Measurements from ENCODE around the gene KDM4B.
"Not testable (repeated sequence)": the region's sequence is repeated elsewhere in the genome, so short reads cannot be mapped to it uniquely, and the experiment has no call there.

KDM4B gene

DNA sequence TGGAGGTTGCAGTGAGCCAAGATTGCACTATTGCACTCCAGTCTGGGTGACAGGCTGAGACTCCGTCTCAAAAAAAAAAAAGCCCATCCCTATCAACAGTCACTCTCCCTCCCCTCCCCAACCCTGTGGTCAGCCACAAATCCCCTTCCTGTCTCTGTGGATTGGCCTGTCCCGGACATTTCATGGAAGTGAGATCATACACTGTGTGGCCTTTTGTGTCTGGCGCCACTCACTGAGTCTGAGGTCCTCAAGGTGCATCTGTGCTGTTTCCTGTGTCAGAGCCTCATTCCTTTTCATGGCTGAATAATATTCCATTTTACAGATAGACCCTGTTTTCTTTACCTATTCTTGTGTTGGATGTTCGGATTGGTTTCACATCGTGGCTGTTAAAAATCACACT lies 222.2 kb downstream of the KDM4B start:
- Histone ChIP-seq H3K4me1 (ENCODE audit: insufficient read depth, low read length) (no peaks in the 10 kb centered on the region), H3K9me3 (ENCODE audit: insufficient read depth, low read length, severe bottlenecking) (no peaks in the 10 kb centered on the region), H3K4me2 (ENCODE audit: insufficient read depth, low read length) (no peak overlapping the region), H4K20me1 (ENCODE audit: insufficient read depth, low read length) (no peaks in the 10 kb centered on the region), H3K27me3 (ENCODE audit: insufficient read depth, low read length, poor library complexity) (no peaks in the 10 kb centered on the region), H3K27ac (ENCODE audit: low read length) (no peak overlapping the region), H2AFZ (ENCODE audit: low read depth, low read length) (no peak overlapping the region), H3K36me3 (ENCODE audit: insufficient read depth, low read length) (no peaks in the 10 kb centered on the region), H3K4me3 (ENCODE audit: low read depth in 1 of 2, low read length in 2 of 2) (no peak overlapping the region), H3K9ac (ENCODE audit: low read depth, low read length) (no peak overlapping the region), H3K79me2 (ENCODE audit: insufficient read depth, low read length) (no peaks in the 10 kb centered on the region)
- no peak for TF ChIP-seq EZH2 (IDR thresholded peaks at IDR 0.05; ENCODE audit: borderline replicate concordance, low read depth, low read length, severe bottlenecking)
- TF ChIP-seq, protein P1, sequence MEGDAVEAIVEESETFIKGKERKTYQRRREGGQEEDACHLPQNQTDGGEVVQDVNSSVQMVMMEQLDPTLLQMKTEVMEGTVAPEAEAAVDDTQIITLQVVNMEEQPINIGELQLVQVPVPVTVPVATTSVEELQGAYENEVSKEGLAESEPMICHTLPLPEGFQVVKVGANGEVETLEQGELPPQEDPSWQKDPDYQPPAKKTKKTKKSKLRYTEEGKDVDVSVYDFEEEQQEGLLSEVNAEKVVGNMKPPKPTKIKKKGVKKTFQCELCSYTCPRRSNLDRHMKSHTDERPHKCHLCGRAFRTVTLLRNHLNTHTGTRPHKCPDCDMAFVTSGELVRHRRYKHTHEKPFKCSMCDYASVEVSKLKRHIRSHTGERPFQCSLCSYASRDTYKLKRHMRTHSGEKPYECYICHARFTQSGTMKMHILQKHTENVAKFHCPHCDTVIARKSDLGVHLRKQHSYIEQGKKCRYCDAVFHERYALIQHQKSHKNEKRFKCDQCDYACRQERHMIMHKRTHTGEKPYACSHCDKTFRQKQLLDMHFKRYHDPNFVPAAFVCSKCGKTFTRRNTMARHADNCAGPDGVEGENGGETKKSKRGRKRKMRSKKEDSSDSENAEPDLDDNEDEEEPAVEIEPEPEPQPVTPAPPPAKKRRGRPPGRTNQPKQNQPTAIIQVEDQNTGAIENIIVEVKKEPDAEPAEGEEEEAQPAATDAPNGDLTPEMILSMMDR (IDR thresholded peaks at IDR 0.05; ENCODE audit: borderline replicate concordance, extremely low read depth, low read length, poor library complexity, severe bottlenecking) = no peak
- ATAC-seq (ENCODE audit: insufficient read depth, low read depth) (no peak), DNase-seq (no peak)

DNA sequence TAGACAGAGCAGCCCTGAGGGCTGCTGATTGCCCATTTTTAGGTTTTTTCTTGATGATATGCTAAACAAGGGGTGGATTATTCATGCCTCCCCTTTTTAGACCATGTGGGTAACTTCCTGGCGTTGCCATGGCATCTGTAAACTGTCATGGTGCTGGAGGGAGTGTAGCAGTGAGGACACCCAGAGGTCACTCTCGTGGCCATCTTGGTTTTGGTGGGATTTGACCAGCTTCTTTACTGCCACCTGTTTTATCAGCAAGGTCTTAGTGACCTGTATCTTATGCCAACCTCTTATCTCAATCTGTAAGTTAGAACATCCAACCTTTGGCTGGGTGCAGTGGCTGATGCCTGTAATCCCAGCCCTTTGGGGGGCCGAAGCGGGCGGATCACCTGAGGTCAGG lies 223.7 kb downstream of the KDM4B start:
- Histone ChIP-seq H3K36me3 (ENCODE audit: insufficient read depth, low read length) (no peaks in the 10 kb centered on the region), H3K27me3 (ENCODE audit: insufficient read depth, low read length, poor library complexity) (no peaks in the 10 kb centered on the region), H3K9me3 (ENCODE audit: insufficient read depth, low read length, severe bottlenecking) (no peaks in the 10 kb centered on the region), H3K4me1 (ENCODE audit: insufficient read depth, low read length) (no peaks in the 10 kb centered on the region), H4K20me1 (ENCODE audit: insufficient read depth, low read length) (no peaks in the 10 kb centered on the region), H3K4me3 (ENCODE audit: low read depth in 1 of 2, low read length in 2 of 2) (no peak overlapping the region), H3K27ac (ENCODE audit: low read length) (no peak overlapping the region), H3K9ac (ENCODE audit: low read depth, low read length) (no peak overlapping the region), H2AFZ (ENCODE audit: low read depth, low read length) (no peak overlapping the region), H3K79me2 (ENCODE audit: insufficient read depth, low read length) (no peaks in the 10 kb centered on the region), H3K4me2 (ENCODE audit: insufficient read depth, low read length) (no peak overlapping the region)
- DNase-seq = no peak
- TF ChIP-seq EZH2 (IDR thresholded peaks at IDR 0.05; ENCODE audit: borderline replicate concordance, low read depth, low read length, severe bottlenecking) = no peak
- TF ChIP-seq, protein P1 (IDR thresholded peaks at IDR 0.05; ENCODE audit: borderline replicate concordance, extremely low read depth, low read length, poor library complexity, severe bottlenecking) = no peak
- ATAC-seq (ENCODE audit: insufficient read depth, low read depth) = no peak

DNA sequence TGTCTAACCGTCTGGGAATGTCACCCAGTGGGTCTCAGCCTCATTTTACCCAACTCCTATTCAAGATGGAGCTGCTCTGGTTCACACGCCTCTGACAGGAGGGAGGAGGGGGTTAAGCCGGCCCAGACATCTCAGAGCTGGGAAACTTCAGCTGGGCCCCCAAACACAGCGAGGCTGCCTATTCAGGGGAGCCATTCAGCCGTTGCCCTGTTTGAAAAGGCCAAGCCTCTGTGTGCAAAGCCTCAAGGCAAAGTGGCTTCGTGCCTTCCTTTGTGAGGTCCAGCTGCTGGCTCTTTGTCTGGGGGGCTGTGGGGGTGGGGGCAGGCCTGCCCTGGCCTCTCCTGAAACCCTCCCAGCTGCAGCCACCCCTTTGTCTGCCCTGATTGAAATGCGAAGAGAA lies 224.3 kb downstream of the KDM4B start:
- Histone ChIP-seq H3K79me2 (ENCODE audit: insufficient read depth, low read length) (no peaks in the 10 kb centered on the region), H3K27me3 (ENCODE audit: insufficient read depth, low read length, poor library complexity) (no peaks in the 10 kb centered on the region), H4K20me1 (ENCODE audit: insufficient read depth, low read length) (no peaks in the 10 kb centered on the region), H3K9ac (ENCODE audit: low read depth, low read length) (no peak overlapping the region), H3K4me3 (ENCODE audit: low read depth in 1 of 2, low read length in 2 of 2) (no peak overlapping the region), H2AFZ (ENCODE audit: low read depth, low read length) (no peak overlapping the region), H3K27ac (ENCODE audit: low read length) (no peak overlapping the region), H3K4me2 (ENCODE audit: insufficient read depth, low read length) (no peak overlapping the region), H3K4me1 (ENCODE audit: insufficient read depth, low read length) (no peaks in the 10 kb centered on the region), H3K36me3 (ENCODE audit: insufficient read depth, low read length) (no peaks in the 10 kb centered on the region), H3K9me3 (ENCODE audit: insufficient read depth, low read length, severe bottlenecking) (no peaks in the 10 kb centered on the region)
- DNase-seq = no peak
- ATAC-seq (ENCODE audit: insufficient read depth, low read depth) = no peak
- TF ChIP-seq, protein P1 (IDR thresholded peaks at IDR 0.05; ENCODE audit: borderline replicate concordance, extremely low read depth, low read length, poor library complexity, severe bottlenecking) = no peak
- no peak for TF ChIP-seq EZH2 (IDR thresholded peaks at IDR 0.05; ENCODE audit: borderline replicate concordance, low read depth, low read length, severe bottlenecking)

DNA sequence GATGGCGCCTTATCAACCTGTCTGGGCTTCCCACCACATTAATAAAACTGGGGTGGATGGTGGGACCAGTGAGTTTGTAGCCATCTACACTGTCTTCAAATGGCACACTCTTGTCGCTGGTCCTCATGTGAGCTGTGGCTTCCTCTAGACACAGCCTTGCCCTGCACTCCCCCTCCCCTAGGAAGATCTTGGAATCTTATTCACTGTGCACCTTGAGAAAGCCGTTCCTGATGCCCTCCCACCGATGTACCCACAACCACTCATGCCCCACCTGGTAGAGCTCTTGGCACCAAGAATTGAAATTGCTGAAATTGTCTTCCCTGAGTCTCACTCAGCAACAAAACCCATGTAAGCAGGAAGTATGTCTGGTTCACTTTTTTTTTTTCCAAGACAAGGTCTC lies 225.7 kb downstream of the KDM4B start:
- H3K4me1 ChIP-seq (ENCODE audit: insufficient read depth, low read length) = no peaks in the 10 kb centered on the region
- no peaks in the 10 kb centered on the region for H4K20me1 ChIP-seq (ENCODE audit: insufficient read depth, low read length)
- H3K36me3 ChIP-seq (ENCODE audit: insufficient read depth, low read length) = no peaks in the 10 kb centered on the region
- H3K79me2 ChIP-seq (ENCODE audit: insufficient read depth, low read length) = no peaks in the 10 kb centered on the region
- DNase-seq (no peak), ATAC-seq (ENCODE audit: insufficient read depth, low read depth) (no peak)
- H3K4me2 ChIP-seq (ENCODE audit: insufficient read depth, low read length) = no peak overlapping the region
- no peaks in the 10 kb centered on the region for H3K9me3 ChIP-seq (ENCODE audit: insufficient read depth, low read length, severe bottlenecking)
- no peak overlapping the region for H3K9ac ChIP-seq (ENCODE audit: low read depth, low read length)
- H3K4me3 ChIP-seq (ENCODE audit: low read depth in 1 of 2, low read length in 2 of 2) = no peak overlapping the region
- TF ChIP-seq, protein P1 (IDR thresholded peaks at IDR 0.05; ENCODE audit: borderline replicate concordance, extremely low read depth, low read length, poor library complexity, severe bottlenecking) = no peak
- no peak for TF ChIP-seq EZH2 (IDR thresholded peaks at IDR 0.05; ENCODE audit: borderline replicate concordance, low read depth, low read length, severe bottlenecking)
- no peaks in the 10 kb centered on the region for H3K27me3 ChIP-seq (ENCODE audit: insufficient read depth, low read length, poor library complexity)
- H2AFZ ChIP-seq (ENCODE audit: low read depth, low read length) = no peak overlapping the region
- no peak overlapping the region for H3K27ac ChIP-seq (ENCODE audit: low read length)

DNA sequence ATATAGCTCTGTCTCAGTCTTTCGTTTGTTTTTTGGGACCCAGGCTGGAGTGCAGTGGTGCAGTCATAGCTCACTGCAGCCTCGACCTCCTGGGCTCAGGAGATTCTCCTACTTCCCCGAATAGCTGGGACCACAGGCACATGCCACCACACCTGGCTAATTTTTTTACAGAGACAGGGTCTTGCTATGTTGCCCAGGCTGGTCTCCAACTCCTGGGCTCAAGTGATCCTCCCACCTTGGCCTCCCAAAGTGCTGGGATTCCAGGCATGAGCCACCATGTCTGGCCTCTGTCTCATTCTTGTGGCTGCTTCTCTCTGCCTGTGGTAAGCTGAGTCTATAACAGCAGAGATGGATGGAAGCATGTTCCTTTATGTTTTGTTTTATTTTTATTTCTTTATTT lies 226.7 kb downstream of the KDM4B start:
- not testable (repeated sequence) for H3K27ac ChIP-seq (ENCODE audit: low read length); H3K4me3 ChIP-seq (ENCODE audit: low read depth in 1 of 2, low read length in 2 of 2); H3K79me2 ChIP-seq (ENCODE audit: insufficient read depth, low read length); H4K20me1 ChIP-seq (ENCODE audit: insufficient read depth, low read length); H3K9ac ChIP-seq (ENCODE audit: low read depth, low read length); DNase-seq; H2AFZ ChIP-seq (ENCODE audit: low read depth, low read length); ATAC-seq (ENCODE audit: insufficient read depth, low read depth); H3K27me3 ChIP-seq (ENCODE audit: insufficient read depth, low read length, poor library complexity); H3K36me3 ChIP-seq (ENCODE audit: insufficient read depth, low read length); H3K4me2 ChIP-seq (ENCODE audit: insufficient read depth, low read length); H3K4me1 ChIP-seq (ENCODE audit: insufficient read depth, low read length); H3K9me3 ChIP-seq (ENCODE audit: insufficient read depth, low read length, severe bottlenecking)

All from DND-41 (cell line).